CD4-positive, CD25-positive, alpha-beta regulatory T cell (primary cell): ENCODE results near the gene ADGRG7. TPM values are rescaled to one million over a fixed set of nuclear protein-coding genes. Genes with fewer than 3 reads are reported as not detected.

Source experiments
- ATAC-seq, 2 donors: fragments of 150-1000 bp; cut with Tn5 transposase; one replicate each; pipeline ENCODE4 v1.10.0; 2021; ENCODE audit warnings: low read depth in 2 of 2, moderate number of reproducible peaks in 2 of 2, moderate library complexity in 1 of 2
- DNase-seq, 3 donors: peaks; one replicate each; pipeline versions ENCODE4 v3.0.0 to v3.0.0-alpha.2; 2012 to 2022; ENCODE audit warnings: mixed read lengths in 1 of 3
- H3K27ac ChIP-seq: one replicate; pipeline ENCODE4 v1.7.0; 2013; ENCODE audit warnings: mild to moderate bottlenecking, low read length; ENCODE audit not compliant: insufficient read depth, poor library complexity, severe bottlenecking
- H3K27me3 ChIP-seq: one replicate; pipeline ENCODE4 v1.7.0; 2013; ENCODE audit warnings: low read length; ENCODE audit not compliant: control insufficient read depth, insufficient read depth
- H3K36me3 ChIP-seq: one replicate; pipeline ENCODE4 v1.7.0; 2013; ENCODE audit warnings: mild to moderate bottlenecking, low read length, moderate library complexity; ENCODE audit not compliant: control insufficient read depth, insufficient read depth
- H3K4me1 ChIP-seq: 2 replicates; pipeline ENCODE4 v1.7.0; 2013; ENCODE audit warnings: mild to moderate bottlenecking, low read length; ENCODE audit not compliant: insufficient read depth, control insufficient read depth, poor library complexity, severe bottlenecking
- H3K4me3 ChIP-seq: one replicate; pipeline ENCODE4 v1.7.0; 2013; ENCODE audit warnings: low read depth, mild to moderate bottlenecking, low read length, moderate library complexity
- H3K9me3 ChIP-seq, 2 experiments: 1 replicate in 1 of 2; 2 replicates in 1 of 2; pipeline ENCODE4 v1.7.0; 2013; ENCODE audit warnings: low read length in 2 of 2, mild to moderate bottlenecking in 1 of 2, moderate library complexity in 1 of 2; ENCODE audit not compliant: control insufficient read depth in 2 of 2
- H3K27ac Mint-ChIP-seq, 3 donors: one replicate each; pipeline ENCODE4 v1.8.0; 2020 to 2022; ENCODE audit warnings: mild to moderate bottlenecking in 3 of 3, mixed read lengths in 3 of 3, moderate library complexity in 2 of 3
- H3K27me3 Mint-ChIP-seq: one replicate; pipeline ENCODE4 v1.8.0; 2022; ENCODE audit warnings: mild to moderate bottlenecking, mixed read lengths
- H3K36me3 Mint-ChIP-seq: one replicate; pipeline ENCODE4 v1.8.0; 2020; ENCODE audit warnings: mixed read lengths
- H3K4me1 Mint-ChIP-seq, 4 donors: one replicate each; pipeline ENCODE4 v1.8.0; 2020 to 2022; ENCODE audit warnings: mixed read lengths in 4 of 4, mild to moderate bottlenecking in 1 of 4
- H3K4me3 Mint-ChIP-seq, 4 donors: one replicate each; pipeline ENCODE4 v1.8.0; 2020 to 2022; ENCODE audit warnings: mild to moderate bottlenecking in 4 of 4, mixed read lengths in 4 of 4, moderate library complexity in 3 of 4
- H3K9me3 Mint-ChIP-seq, 7 donors: one replicate each; pipeline ENCODE4 v1.8.0; 2020 to 2022; ENCODE audit warnings: mixed read lengths in 7 of 7, mild to moderate bottlenecking in 3 of 7, moderate library complexity in 2 of 7
- polyA plus RNA-seq, 4 donors: library from polyadenylated mRNA; unstranded; fragments of 300-500 nt; fragmentation: Illumina TruSeq; gene quantifications; one replicate each; pipeline ENCODE4 v1.2.3, GENCODE V29; 2021
- total RNA-seq: library from RNA; stranded (reverse); gene quantifications from one replicate; pipeline ENCODE4 v1.2.3, GENCODE V29; 2022

Gene ADGRG7
- total and polyA plus RNA-seq, 5 donors from 2014 or later: not detected

GRCh38 chr3:100697172-100697571 lies 87.8 kb downstream of the ADGRG7 start:
- Mint-ChIP-seq H3K9me3 (peaks cover 0 to 1% (median 0%) of the 10 kb centered on the region in 7 donors), H3K4me3 (no peak overlapping the region), H3K27me3 (peaks cover 55% of the 10 kb centered on the region), H3K27ac (no peak overlapping the region), H3K36me3 (no peaks in the 10 kb centered on the region), H3K4me1 (no peaks in the 10 kb centered on the region)
- Histone ChIP-seq H3K9me3 (no peaks in the 10 kb centered on the region), H3K4me1 (no peaks in the 10 kb centered on the region), H3K36me3 (no peaks in the 10 kb centered on the region), H3K27me3 (peaks cover 16% of the 10 kb centered on the region), H3K27ac (no peak overlapping the region), H3K4me3 (no peak overlapping the region)
- ATAC-seq: no peak
- no peak for DNase-seq

GRCh38 chr3:100697723-100698285 lies 88.4 kb downstream of the ADGRG7 start:
- Histone ChIP-seq H3K36me3 (no peaks in the 10 kb centered on the region), H3K27me3 (peaks cover 15% of the 10 kb centered on the region), H3K9me3 (no peaks in the 10 kb centered on the region), H3K27ac (no peak overlapping the region), H3K4me1 (no peaks in the 10 kb centered on the region), H3K4me3 (no peak overlapping the region)
- Mint-ChIP-seq H3K4me3 (peak overlapping the region in 1 of 4 donors; percentile 13), H3K36me3 (no peaks in the 10 kb centered on the region), H3K27me3 (peaks cover 57% of the 10 kb centered on the region), H3K4me1 (no peaks in the 10 kb centered on the region), H3K9me3 (peaks cover 0 to 1% (median 0%) of the 10 kb centered on the region in 7 donors), H3K27ac (no peak overlapping the region)
- no peak for ATAC-seq
- DNase-seq: no peak

GRCh38 chr3:100698736-100699135 lies 89.3 kb downstream of the ADGRG7 start:
- H3K27ac ChIP-seq: no peak overlapping the region
- peaks cover 64% of the 10 kb centered on the region for H3K27me3 Mint-ChIP-seq
- H3K4me3 Mint-ChIP-seq: no peak overlapping the region

GRCh38 chr3:100700708-100701107 lies 91.3 kb downstream of the ADGRG7 start:
- H3K36me3 ChIP-seq: no peaks in the 10 kb centered on the region
- H3K36me3 Mint-ChIP-seq: no peaks in the 10 kb centered on the region

More at GRCh38 chr3:100698736-100699135, 89.3 kb downstream of the ADGRG7 start:
- Mint-ChIP-seq H3K36me3 (no peaks in the 10 kb centered on the region), H3K9me3 (peaks cover 0 to 1% (median 0%) of the 10 kb centered on the region in 7 donors), H3K4me1 (no peaks in the 10 kb centered on the region), H3K27ac (no peak overlapping the region)
- Histone ChIP-seq H3K27me3 (peaks cover 18% of the 10 kb centered on the region), H3K36me3 (no peaks in the 10 kb centered on the region), H3K4me1 (no peaks in the 10 kb centered on the region), H3K4me3 (no peak overlapping the region), H3K9me3 (no peaks in the 10 kb centered on the region)
- DNase-seq (no peak), ATAC-seq (no peak)

GRCh38 chr3:100702082-100702979 lies 92.9 kb downstream of the ADGRG7 start:
- Histone ChIP-seq H3K4me3 (no peak overlapping the region), H3K27ac (no peak overlapping the region), H3K4me1 (no peaks in the 10 kb centered on the region), H3K27me3 (peaks cover 10% of the 10 kb centered on the region), H3K36me3 (no peaks in the 10 kb centered on the region), H3K9me3 (no peaks in the 10 kb centered on the region)
- Mint-ChIP-seq H3K27me3 (peaks cover 67% of the 10 kb centered on the region), H3K4me3 (no peak overlapping the region), H3K9me3 (peaks cover 0 to 2% (median 0%) of the 10 kb centered on the region in 7 donors), H3K4me1 (no peaks in the 10 kb centered on the region), H3K27ac (no peak overlapping the region), H3K36me3 (no peaks in the 10 kb centered on the region)
- ATAC-seq (no peak), DNase-seq (no peak)

More at GRCh38 chr3:100700708-100701107, 91.3 kb downstream of the ADGRG7 start:
- peaks cover 66% of the 10 kb centered on the region for H3K27me3 Mint-ChIP-seq
- no peak overlapping the region for H3K27ac Mint-ChIP-seq
- H3K4me1 Mint-ChIP-seq: no peaks in the 10 kb centered on the region
- DNase-seq (no peak), ATAC-seq (no peak)
- no peak overlapping the region for H3K27ac ChIP-seq
- peaks cover 0 to 2% (median 0%) of the 10 kb centered on the region in 7 donors for H3K9me3 Mint-ChIP-seq
- H3K4me3 ChIP-seq: no peak overlapping the region
- H3K4me1 ChIP-seq: no peaks in the 10 kb centered on the region
- H3K9me3 ChIP-seq: no peaks in the 10 kb centered on the region
- H3K4me3 Mint-ChIP-seq: no peak overlapping the region
- H3K27me3 ChIP-seq: peaks cover 10% of the 10 kb centered on the region

GRCh38 chr3:100702980-100703345 lies 93.6 kb downstream of the ADGRG7 start:
- H3K27ac ChIP-seq: no peak overlapping the region
- Mint-ChIP-seq H3K9me3 (peaks cover 0 to 2% (median 0%) of the 10 kb centered on the region in 7 donors), H3K4me1 (no peaks in the 10 kb centered on the region), H3K27me3 (peaks cover 62% of the 10 kb centered on the region), H3K4me3 (no peak overlapping the region), H3K36me3 (no peaks in the 10 kb centered on the region), H3K27ac (no peak overlapping the region)
- H3K27me3 ChIP-seq: peaks cover 10% of the 10 kb centered on the region
- no peaks in the 10 kb centered on the region for H3K4me1 ChIP-seq
- H3K36me3 ChIP-seq: no peaks in the 10 kb centered on the region
- no peak for DNase-seq
- no peaks in the 10 kb centered on the region for H3K9me3 ChIP-seq
- ATAC-seq: no peak
- no peak overlapping the region for H3K4me3 ChIP-seq

GRCh38 chr3:100703865-100704264 lies 94.5 kb downstream of the ADGRG7 start:
- Mint-ChIP-seq H3K4me3 (no peak overlapping the region), H3K36me3 (no peaks in the 10 kb centered on the region), H3K9me3 (peaks cover 0 to 3% (median 0%) of the 10 kb centered on the region in 7 donors)

More at GRCh38 chr3:100703865-100704264, 94.5 kb downstream of the ADGRG7 start:
- Mint-ChIP-seq H3K27ac (no peak overlapping the region), H3K4me1 (peaks cover 3 to 8% (median 6%) of the 10 kb centered on the region in 4 donors), H3K27me3 (peaks cover 55% of the 10 kb centered on the region)
- Histone ChIP-seq H3K9me3 (no peaks in the 10 kb centered on the region), H3K27ac (no peak overlapping the region), H3K4me3 (no peak overlapping the region), H3K27me3 (peaks cover 7% of the 10 kb centered on the region), H3K36me3 (no peaks in the 10 kb centered on the region), H3K4me1 (peaks cover 5% of the 10 kb centered on the region)
- ATAC-seq (no peak), DNase-seq (no peak)
